ENCODE measurements around the gene ANKRD62. TPM values are rescaled to one million over a fixed set of nuclear protein-coding genes. Genes with fewer than 3 reads are reported as not detected.
A peak's percentile ranks its signal among the peaks of the same experiment; 100 is the strongest.
"Not testable (repeated sequence)": the region's sequence is repeated elsewhere in the genome, so short reads cannot be mapped to it uniquely, and the experiment has no call there.

The ANKRD62 gene
- total and polyA plus RNA-seq, 2 donors from 2014 or later, result not detected

DNA sequence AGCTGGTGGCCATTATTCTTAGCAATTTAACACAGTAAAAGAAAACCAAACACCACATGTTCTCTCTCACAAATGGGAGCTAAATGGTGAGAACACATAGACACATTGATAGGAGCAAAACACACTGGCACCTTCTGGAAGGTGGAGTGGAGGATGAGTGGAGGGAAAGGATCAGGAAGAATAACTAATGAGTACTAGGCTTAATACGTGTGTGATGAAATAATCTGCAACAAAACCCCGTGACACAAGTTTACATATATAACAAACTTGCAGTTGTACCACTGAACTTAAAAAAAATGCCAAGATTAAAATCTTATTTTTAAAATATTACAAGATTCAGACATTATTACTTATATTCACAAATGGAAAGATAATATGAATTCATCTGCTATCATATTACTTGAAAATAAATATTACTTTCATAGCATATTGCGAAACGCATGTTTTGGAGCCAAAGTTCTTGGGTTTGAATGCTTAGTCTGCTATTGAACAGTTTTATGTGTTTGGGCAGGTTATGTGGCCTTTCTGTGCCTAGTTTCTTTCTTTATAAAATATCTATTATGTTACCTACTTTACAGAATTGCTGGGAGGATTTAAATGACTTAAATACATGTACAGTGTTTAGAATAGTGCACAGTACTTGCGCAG, 20.5 kb downstream of the ANKRD62 start:
- H3K9ac ChIP-seq (ENCODE audit: low read length in 3 of 3), result no peak overlapping the region
- H3K27ac ChIP-seq (ENCODE audit: low read depth in 2 of 2, low read length in 2 of 2), result no peak overlapping the region
- H3K36me3 ChIP-seq (ENCODE audit: control insufficient read depth in 2 of 3, insufficient read depth in 3 of 3, low read length in 3 of 3), result no peaks in the 10 kb centered on the region
- no peaks in the 10 kb centered on the region for H3K4me1 ChIP-seq (ENCODE audit: control insufficient read depth in 2 of 3, insufficient read depth in 2 of 3, low read depth in 1 of 3, low read length in 3 of 3)
- peaks cover 0 to 3% (median 0%) of the 10 kb centered on the region in 3 donors for H3K9me3 ChIP-seq (ENCODE audit: control insufficient read depth in 2 of 3, insufficient read depth in 1 of 3, low read length in 3 of 3)
- FAIRE-seq (no peak), DNase-seq (no peak)
- no peak overlapping the region for H3K4me3 ChIP-seq (ENCODE audit: low read length in 3 of 3)
- no peaks in the 10 kb centered on the region for H3K27me3 ChIP-seq (ENCODE audit: control insufficient read depth, insufficient read depth, low read length)
- TF ChIP-seq, protein P1, sequence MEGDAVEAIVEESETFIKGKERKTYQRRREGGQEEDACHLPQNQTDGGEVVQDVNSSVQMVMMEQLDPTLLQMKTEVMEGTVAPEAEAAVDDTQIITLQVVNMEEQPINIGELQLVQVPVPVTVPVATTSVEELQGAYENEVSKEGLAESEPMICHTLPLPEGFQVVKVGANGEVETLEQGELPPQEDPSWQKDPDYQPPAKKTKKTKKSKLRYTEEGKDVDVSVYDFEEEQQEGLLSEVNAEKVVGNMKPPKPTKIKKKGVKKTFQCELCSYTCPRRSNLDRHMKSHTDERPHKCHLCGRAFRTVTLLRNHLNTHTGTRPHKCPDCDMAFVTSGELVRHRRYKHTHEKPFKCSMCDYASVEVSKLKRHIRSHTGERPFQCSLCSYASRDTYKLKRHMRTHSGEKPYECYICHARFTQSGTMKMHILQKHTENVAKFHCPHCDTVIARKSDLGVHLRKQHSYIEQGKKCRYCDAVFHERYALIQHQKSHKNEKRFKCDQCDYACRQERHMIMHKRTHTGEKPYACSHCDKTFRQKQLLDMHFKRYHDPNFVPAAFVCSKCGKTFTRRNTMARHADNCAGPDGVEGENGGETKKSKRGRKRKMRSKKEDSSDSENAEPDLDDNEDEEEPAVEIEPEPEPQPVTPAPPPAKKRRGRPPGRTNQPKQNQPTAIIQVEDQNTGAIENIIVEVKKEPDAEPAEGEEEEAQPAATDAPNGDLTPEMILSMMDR (IDR thresholded peaks at IDR 0.05; ENCODE audit: borderline replicate concordance, extremely low read depth, insufficient read depth), result no peak
- intact Hi-C loops (cut with DNase I), result no loop called here

DNA sequence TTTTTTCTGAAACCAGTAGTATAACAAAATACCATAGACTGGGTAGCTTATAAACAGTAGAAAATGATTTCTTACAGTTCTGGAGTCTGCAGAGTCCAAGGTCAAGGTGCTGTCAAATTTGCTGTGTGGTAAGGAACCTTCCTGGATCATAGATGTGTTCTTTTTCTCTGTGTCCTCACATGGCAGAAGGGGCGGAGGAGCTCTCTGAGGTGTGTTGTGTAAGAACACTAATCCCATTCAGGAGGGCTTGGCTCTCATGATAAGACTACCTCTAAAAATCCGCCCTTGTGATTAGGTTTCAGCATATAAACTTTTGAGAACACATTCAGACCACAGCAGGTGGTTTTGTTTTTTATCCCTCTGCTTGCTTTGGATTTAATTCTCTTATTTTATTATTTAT, 25.7 kb downstream of the ANKRD62 start:
- no peak overlapping the region for H3K27ac ChIP-seq (ENCODE audit: low read depth in 2 of 2, low read length in 2 of 2)
- no peaks in the 10 kb centered on the region for H3K4me1 ChIP-seq (ENCODE audit: control insufficient read depth in 2 of 3, insufficient read depth in 2 of 3, low read depth in 1 of 3, low read length in 3 of 3)
- DNase-seq (no peak), FAIRE-seq (no peak)
- intact Hi-C loops (cut with DNase I), result no loop called here
- H3K36me3 ChIP-seq (ENCODE audit: control insufficient read depth in 2 of 3, insufficient read depth in 3 of 3, low read length in 3 of 3), result no peaks in the 10 kb centered on the region
- H3K27me3 ChIP-seq (ENCODE audit: control insufficient read depth, insufficient read depth, low read length), result no peaks in the 10 kb centered on the region
- no peak overlapping the region for H3K9ac ChIP-seq (ENCODE audit: low read length in 3 of 3)
- no peak overlapping the region for H3K4me3 ChIP-seq (ENCODE audit: low read length in 3 of 3)
- TF ChIP-seq, protein P1 (IDR thresholded peaks at IDR 0.05; ENCODE audit: borderline replicate concordance, extremely low read depth, insufficient read depth), result no peak
- no peaks in the 10 kb centered on the region for H3K9me3 ChIP-seq (ENCODE audit: control insufficient read depth in 2 of 3, insufficient read depth in 1 of 3, low read length in 3 of 3)

DNA sequence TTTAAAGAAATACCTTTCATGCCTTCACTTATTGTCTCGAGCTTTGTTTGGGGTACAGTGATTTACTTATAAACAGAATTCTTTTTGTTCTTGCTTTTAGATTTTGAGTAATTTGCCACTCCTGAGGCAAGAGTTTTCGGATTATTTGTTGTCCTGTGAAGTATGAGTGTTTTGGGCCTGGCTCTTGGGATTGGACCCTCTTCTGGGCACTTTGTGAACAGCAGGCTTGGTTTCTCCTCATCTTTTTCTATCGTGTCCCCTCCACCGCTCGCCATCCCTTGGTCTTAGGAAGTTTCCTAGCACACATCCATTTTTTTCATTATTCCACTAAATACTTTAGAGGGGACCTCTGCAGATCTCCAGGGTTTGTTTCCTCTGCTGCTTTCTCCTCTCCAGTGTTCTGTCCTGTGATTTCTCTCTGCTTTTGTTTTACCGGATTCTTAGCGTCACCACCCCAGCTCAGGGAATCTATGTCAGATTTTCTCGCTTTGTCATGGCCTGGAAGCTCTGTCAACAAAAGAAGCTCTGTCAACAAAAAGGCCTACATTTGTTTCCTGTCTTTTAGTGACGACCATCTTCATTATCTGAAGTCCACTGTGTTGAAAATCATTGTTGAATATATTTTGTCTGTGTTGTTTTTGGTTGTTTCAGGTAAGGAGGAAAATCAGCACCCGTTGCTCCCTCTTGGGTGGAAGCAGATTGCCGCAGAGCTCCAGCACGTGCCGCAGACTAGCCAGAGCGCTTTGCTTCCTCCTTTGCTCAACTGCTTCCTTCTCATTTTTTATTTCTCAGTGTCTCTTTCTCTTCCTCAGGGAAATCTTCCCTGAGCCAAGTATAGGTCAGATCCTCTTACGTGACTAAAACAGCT, 27.8 kb downstream of the ANKRD62 start:
- Histone ChIP-seq H3K27me3 (ENCODE audit: control insufficient read depth, insufficient read depth, low read length) (no peaks in the 10 kb centered on the region), H3K27ac (ENCODE audit: low read depth in 2 of 2, low read length in 2 of 2) (no peak overlapping the region), H3K4me1 (ENCODE audit: control insufficient read depth in 2 of 3, insufficient read depth in 2 of 3, low read depth in 1 of 3, low read length in 3 of 3) (no peaks in the 10 kb centered on the region), H3K9ac (ENCODE audit: low read length in 3 of 3) (no peak overlapping the region), H3K4me3 (ENCODE audit: low read length in 3 of 3) (no peak overlapping the region), H3K36me3 (ENCODE audit: control insufficient read depth in 2 of 3, insufficient read depth in 3 of 3, low read length in 3 of 3) (no peaks in the 10 kb centered on the region), H3K9me3 (ENCODE audit: control insufficient read depth in 2 of 3, insufficient read depth in 1 of 3, low read length in 3 of 3) (no peaks in the 10 kb centered on the region)
- TF ChIP-seq, protein P1 (IDR thresholded peaks at IDR 0.05; ENCODE audit: borderline replicate concordance, extremely low read depth, insufficient read depth), result peak; percentile 23
- DNase-seq (peak in 2 of 5 donors; percentile 4 to 7), FAIRE-seq (no peak)
- intact Hi-C loops (cut with DNase I), result no loop called here

DNA sequence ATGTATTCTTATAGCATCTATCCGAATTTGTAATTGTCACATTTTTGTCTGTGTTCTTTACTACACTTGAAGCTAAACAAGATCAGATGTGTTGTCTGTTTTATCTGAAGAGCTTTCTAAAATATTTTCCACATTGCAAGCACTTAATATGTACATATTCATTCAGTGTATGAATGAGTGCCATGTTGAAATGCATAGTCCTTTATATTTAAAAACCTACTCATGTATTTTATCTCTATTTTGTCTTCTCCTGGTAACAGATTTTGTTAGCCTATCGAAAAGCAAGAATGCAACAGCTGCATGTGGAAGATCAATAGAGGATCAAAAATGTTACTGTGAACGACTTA, 28.4 kb downstream of the ANKRD62 start:
- H3K27ac ChIP-seq (ENCODE audit: low read depth in 2 of 2, low read length in 2 of 2); H3K4me1 ChIP-seq (ENCODE audit: control insufficient read depth in 2 of 3, insufficient read depth in 2 of 3, low read depth in 1 of 3, low read length in 3 of 3); FAIRE-seq; H3K36me3 ChIP-seq (ENCODE audit: control insufficient read depth in 2 of 3, insufficient read depth in 3 of 3, low read length in 3 of 3); intact Hi-C loops (cut with DNase I); DNase-seq; H3K4me3 ChIP-seq (ENCODE audit: low read length in 3 of 3); H3K9ac ChIP-seq (ENCODE audit: low read length in 3 of 3); H3K27me3 ChIP-seq (ENCODE audit: control insufficient read depth, insufficient read depth, low read length); H3K9me3 ChIP-seq (ENCODE audit: control insufficient read depth in 2 of 3, insufficient read depth in 1 of 3, low read length in 3 of 3): not testable (repeated sequence)

DNA sequence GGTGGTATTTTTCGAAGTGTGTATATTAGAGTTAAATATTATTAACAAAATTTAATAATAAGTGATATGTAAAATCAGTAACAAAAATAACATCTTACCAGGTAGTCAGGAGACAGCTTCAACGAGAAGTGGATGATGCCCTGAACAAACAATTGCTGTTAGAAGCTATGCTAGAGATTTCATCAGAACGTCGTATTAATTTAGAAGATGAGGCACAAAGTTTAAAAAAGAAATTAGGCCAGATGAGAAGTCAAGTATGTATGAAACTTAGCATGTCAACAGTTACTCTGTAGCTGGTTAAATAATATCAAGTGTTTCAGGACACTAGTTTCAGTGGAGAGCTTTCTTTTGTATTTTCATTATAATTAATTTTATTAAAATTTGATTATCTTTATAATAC, 34.0 kb downstream of the ANKRD62 start:
- FAIRE-seq; H3K4me1 ChIP-seq (ENCODE audit: control insufficient read depth in 2 of 3, insufficient read depth in 2 of 3, low read depth in 1 of 3, low read length in 3 of 3); DNase-seq; H3K9ac ChIP-seq (ENCODE audit: low read length in 3 of 3); intact Hi-C loops (cut with DNase I); H3K36me3 ChIP-seq (ENCODE audit: control insufficient read depth in 2 of 3, insufficient read depth in 3 of 3, low read length in 3 of 3); H3K9me3 ChIP-seq (ENCODE audit: control insufficient read depth in 2 of 3, insufficient read depth in 1 of 3, low read length in 3 of 3); H3K27me3 ChIP-seq (ENCODE audit: control insufficient read depth, insufficient read depth, low read length); H3K4me3 ChIP-seq (ENCODE audit: low read length in 3 of 3); H3K27ac ChIP-seq (ENCODE audit: low read depth in 2 of 2, low read length in 2 of 2): not testable (repeated sequence)

DNA sequence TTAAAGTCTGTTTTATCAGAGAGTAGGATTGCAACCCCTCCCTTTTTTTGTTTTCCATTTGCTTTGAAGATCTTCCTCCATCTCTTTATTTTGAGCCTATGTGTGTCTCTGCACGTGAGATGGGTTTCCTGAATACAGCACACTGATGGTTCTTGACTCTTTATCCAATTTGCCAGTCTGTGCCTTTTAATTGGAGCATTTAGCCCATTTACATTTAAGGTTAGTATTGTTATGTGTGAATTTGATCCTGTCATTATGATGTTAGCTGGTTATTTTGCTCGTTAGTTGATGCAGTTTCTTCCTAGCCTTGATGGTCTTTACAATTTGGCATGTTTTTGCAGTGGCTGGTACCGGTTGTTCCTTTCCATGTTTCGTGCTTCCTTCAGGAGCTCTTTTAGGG, 45.2 kb downstream of the ANKRD62 start:
- H3K27ac ChIP-seq (ENCODE audit: low read depth in 2 of 2, low read length in 2 of 2); H3K4me1 ChIP-seq (ENCODE audit: control insufficient read depth in 2 of 3, insufficient read depth in 2 of 3, low read depth in 1 of 3, low read length in 3 of 3); H3K27me3 ChIP-seq (ENCODE audit: control insufficient read depth, insufficient read depth, low read length); H3K9ac ChIP-seq (ENCODE audit: low read length in 3 of 3); H3K4me3 ChIP-seq (ENCODE audit: low read length in 3 of 3); H3K36me3 ChIP-seq (ENCODE audit: control insufficient read depth in 2 of 3, insufficient read depth in 3 of 3, low read length in 3 of 3); FAIRE-seq; H3K9me3 ChIP-seq (ENCODE audit: control insufficient read depth in 2 of 3, insufficient read depth in 1 of 3, low read length in 3 of 3); intact Hi-C loops (cut with DNase I); DNase-seq: not testable (repeated sequence)

Measured in kidney (tissue), 14 donors.